HG03521 (cell line): ENCODE measurements around the gene RLN2.
"Not testable (repeated sequence)": the region's sequence is repeated elsewhere in the genome, so short reads cannot be mapped to it uniquely, and the experiment has no call there.

Experiments
- ATAC-seq: cut with Tn5 transposase; IDR thresholded peaks from one replicate; pipeline ENCODE4 v1.9.1; 2021; ENCODE audit warnings: mild to moderate bottlenecking, moderate library complexity; ENCODE audit not compliant: unreplicated experiment

The RLN2 gene, protein sequence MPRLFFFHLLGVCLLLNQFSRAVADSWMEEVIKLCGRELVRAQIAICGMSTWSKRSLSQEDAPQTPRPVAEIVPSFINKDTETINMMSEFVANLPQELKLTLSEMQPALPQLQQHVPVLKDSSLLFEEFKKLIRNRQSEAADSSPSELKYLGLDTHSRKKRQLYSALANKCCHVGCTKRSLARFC

DNA sequence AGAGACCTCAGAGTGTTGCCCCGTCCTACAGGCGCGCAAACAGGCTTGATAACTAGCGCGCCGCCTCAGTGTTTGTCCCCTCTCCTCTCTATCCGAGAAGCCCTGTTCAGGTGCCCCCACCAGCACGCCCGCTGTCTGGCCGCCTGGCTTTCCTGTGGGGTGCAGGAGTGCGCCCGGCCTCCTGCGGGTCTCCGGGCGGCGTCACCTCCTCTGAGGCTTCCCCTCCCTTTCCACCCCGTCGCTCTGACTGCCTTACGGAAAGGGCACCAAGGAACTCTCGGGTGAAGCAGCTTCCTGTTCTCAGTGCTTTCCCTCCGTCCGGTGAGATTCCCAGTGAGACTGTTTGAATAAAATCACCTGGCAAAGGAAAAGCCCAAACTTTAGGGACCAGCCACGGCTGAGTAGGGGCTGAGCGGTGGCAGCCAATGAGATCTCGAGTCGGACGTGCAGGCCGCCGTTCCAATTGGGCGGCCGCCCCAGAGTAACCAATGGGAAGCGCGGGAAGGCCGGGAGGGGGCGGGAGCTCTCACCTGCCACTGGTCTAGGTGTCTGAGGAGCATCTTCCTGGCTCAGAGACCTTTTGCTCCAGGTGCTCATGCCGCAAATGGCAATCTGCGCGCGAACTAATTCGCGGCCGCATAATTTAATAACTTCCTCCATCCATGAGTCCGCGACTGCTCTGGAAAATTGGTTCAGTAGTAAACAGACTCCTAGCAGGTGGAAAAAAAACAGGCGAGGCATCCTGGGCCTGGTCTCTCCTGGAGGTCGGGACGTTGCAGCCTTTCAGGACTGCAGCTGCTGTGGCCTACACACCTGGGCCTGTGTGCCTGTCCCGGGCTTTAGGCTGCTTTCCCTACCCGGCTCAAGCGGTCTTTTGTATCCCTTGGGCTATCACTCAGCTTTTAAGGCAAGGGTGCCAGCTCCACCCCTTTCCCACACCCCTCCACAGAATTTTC lies at the start of gene RLN2:
RLN2 (minus strand) TSS at position 877 of the 956 bp plus-strand sequence; CDS start at position 741, 136 bp downstream.
- peak; percentile 99 for ATAC-seq

DNA sequence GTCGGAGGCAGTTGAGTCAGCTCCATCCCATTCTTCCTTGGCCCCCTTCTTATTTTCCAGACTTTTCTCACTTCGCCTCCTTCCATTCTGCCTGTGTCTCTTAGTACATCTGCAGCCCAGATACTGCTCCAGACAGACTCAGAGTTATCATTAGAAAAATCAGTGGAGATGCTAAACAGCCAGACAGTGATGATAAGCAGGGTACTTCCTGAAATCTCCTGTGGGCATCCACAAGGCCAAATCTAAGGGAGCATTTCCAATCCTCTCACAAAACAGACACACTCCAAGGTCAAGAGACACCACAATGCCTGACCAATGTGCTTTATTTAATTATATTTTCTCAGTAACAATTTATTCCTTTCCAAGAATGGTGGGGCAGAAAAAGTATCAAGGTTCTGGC lies 49.7 kb upstream of the RLN2 start:
- no peak for ATAC-seq

DNA sequence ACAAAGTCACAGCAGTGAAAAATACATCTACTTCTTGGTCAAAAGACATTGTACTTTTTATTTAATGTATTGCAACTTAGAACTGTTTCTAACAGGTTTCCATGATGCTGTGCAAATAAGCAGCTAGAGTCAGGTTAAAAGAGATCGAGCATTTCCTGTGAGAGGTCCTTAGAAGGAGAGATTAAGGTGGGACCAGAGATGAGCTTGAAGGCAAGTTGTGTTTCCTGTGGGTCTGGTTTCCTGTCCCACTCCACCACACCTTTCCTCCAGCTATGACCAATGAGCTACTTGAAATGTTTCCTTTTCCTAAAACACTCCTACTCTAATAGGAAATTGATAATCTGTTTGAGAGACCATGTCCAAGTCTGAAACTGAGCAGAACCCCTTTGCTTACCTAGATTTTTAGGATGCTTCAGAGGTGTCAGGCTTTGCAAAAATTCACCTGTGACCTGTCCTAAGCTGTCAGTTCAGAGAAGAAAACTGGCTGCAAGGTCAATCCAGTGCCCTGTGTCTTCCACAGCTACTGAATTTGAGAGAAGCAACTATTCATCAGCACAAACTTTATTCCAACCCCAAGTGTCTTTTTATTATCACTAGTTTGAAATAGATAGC lies 48.2 kb upstream of the RLN2 start:
- ATAC-seq, result no peak

DNA sequence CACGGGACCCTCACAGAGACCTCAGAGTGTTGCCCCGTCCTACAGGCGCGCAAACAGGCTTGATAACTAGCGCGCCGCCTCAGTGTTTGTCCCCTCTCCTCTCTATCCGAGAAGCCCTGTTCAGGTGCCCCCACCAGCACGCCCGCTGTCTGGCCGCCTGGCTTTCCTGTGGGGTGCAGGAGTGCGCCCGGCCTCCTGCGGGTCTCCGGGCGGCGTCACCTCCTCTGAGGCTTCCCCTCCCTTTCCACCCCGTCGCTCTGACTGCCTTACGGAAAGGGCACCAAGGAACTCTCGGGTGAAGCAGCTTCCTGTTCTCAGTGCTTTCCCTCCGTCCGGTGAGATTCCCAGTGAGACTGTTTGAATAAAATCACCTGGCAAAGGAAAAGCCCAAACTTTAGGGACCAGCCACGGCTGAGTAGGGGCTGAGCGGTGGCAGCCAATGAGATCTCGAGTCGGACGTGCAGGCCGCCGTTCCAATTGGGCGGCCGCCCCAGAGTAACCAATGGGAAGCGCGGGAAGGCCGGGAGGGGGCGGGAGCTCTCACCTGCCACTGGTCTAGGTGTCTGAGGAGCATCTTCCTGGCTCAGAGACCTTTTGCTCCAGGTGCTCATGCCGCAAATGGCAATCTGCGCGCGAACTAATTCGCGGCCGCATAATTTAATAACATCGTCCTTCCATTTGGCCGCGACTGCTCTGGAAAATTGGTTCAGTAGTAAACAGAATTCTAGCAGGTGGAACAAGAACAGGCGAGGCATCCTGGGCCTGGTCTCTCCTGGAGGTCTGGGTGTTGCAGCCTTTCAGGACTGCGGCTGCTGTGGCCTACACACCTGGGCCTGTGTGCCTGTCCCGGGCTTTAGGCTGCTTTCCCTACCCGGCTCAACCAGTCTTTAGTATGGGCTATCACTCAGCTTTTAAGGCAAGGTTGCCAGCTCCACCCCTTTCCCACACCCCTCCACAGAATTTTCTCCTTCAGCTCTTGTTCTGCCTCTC lies 34.8 kb upstream of the RLN2 start, which contains the start of gene RLN1:
RLN1 (minus strand) TSS at position 885 of the 990 bp plus-strand sequence; CDS start at position 755, 130 bp downstream.
- peak; percentile 99 for ATAC-seq

DNA sequence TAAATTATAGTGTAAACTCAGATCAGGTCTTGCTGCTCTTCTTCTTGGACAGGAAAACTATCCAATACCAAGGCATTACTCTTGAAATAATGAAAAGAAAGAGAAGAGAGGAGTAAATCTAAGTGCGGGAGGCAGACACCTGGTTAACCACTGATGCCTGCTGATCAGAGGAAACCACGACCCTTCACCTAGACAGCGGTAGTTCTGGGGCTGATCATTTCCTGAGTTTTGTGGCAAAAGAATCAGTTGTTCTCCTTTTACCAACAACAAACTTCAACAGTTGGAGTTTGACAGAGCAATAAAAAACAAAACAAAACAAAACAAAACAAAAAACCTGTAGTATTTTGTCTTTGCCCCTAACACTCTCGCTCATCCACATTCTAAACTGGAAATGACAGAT lies 32.2 kb upstream of the RLN2 start:
- ATAC-seq, result no peak

DNA sequence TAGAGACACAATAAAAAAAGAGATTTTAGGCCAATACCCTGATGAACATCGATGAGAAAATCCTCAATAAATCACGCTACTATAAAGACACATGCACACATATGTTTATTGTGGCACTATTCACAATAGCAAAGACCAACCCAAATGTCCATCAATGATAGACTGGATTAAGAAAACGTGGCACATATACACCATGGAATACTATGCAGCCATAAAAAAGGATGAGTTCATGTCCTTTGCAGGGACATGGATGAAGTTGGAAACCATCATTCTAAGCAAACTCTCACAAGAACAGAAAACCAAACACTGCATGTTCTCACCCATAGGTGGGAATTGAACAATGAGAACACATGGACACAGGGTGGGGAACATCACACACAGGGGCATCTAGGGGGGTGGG lies 26.8 kb upstream of the RLN2 start:
- ATAC-seq, result not testable (repeated sequence)

DNA sequence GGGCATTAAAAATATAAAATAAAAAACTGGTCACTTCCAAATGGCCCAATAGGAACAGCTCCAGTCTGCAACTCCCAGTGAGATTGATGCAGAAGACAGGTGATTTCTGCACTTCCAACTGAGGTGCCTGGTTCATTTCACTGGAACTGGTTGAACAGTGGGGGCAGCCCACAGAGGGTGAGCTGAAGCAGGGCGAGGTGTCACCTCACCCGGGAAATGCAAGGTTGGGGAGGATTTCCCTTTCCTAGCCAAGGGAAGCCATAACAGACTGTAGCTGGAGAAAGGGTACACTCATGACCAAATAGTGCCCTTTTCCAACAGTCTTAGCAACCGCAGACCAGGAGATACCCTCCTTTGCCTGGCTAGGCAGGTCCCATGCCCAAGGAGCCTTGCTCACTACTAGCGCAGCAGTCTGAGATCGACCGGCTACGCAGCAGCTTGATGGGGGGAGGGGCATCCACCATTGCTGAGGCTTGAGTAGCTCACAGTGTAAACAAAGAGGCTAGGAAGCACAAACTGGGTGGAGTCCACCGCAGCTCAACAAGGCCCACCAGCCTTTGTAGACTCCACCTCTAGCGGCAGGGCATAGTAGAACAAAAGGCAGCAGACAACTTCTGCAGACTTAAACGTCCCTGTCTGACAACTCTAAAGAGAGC lies 22.5 kb upstream of the RLN2 start:
- no peak for ATAC-seq

DNA sequence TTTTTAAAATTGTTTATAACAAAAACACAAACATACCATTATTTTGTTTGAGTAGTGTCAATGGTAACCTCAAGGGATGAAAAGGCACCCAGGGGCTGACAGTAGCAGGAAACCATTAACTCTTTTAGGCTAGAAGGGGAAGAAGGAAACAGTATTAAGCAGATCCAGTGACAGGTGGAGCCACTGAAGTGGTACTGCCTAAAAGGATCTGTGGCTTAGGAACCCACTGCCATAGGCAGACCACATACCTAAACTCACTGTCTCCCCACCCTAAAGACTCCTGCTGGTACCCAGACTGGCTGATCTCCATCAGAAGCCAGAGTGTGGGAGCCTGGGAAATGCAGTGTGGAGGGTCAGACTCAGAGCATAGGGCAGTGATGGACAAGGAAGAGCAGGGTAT lies 21.7 kb upstream of the RLN2 start:
- no peak for ATAC-seq

DNA sequence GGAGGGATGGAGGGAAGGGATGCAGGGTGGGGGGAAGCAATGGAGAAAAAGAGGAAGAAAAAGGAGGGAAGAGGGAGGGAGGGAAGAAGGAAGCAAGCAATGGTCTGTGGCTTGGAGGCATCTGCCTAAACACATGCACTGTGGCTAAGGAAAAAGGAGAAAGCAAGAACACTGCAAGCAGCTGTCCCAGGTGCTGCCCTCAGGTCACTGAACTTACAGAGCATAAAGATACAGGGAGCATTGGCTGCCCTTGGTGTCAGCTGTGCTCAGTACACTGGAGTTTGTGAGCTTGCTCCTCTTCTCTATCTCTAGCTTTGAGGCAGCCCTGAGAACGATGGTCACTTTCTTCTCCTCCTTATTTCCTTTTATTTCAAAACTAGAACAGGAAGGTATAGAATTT lies 17.1 kb upstream of the RLN2 start:
- not testable (repeated sequence) for ATAC-seq

DNA sequence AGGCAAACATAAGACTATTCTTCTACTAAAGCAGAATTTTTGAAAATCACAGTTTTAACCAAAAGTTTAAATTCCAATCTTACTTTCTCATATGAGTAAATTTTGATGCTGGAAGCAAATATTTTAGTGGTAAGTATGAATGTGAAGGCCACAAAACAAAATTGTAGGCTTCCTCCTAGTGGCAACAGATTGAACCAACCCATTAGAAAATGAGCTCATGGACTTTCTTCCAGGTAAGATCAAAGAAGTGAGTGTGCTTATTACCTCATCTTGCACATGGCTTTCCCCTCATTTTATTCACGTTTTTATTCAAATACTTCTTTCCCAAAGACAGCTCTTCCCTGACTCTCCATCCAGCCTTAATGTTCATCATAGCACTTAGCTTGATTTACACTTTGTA lies 16.5 kb upstream of the RLN2 start:
- no peak for ATAC-seq

DNA sequence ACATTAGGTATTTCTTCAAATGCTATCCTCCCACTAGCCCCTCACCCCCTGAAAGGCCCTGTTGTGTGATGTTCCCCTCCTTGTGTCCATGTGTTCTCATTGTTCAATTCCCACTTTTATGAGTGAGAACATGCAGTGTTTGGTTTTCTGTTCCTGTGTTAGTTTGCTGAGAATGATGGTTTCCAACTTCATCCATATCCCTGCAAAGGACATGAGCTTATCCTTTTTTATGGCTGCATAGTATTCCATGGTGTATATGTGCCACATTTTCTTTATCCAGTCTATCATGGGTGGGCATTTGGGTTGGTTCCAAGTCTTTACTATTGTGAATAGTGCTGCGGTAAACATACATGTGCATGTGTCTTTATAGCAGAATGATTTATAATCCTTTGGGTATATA lies 11.9 kb upstream of the RLN2 start:
- not testable (repeated sequence) for ATAC-seq

DNA sequence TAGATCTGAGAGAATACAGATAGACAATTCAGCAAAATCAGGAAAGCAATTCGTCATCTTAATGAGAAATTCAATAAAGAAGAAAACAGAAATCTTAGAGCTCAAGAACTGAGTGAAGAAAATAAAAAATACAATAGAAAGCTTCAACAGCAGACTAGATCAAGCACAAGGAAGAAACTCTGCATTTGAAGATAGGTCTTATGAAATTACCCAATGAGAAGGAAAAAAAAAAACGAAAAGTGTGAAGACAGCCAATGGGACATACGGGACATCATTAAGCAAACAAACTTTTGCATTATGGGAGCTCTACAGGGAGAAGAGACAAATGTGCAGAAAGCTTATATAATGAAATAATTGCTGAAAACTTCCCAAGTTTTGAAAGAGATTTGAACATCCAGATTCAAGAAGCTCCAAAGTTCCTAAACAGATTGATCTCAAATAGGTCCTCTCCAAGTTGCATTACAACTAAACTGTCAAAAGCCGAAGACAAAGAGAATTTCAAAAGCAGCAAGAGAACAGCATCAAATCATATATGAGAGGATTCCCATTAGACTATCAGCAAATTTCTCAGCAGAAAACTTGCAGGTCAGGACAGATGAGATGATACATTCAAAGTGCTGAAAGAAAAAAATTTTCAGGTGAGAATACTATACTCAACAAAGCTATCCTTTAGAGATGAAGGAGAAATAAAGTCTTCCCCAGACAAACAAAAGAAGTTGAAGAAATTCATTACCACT lies 10.8 kb upstream of the RLN2 start:
- ATAC-seq, result no peak

DNA sequence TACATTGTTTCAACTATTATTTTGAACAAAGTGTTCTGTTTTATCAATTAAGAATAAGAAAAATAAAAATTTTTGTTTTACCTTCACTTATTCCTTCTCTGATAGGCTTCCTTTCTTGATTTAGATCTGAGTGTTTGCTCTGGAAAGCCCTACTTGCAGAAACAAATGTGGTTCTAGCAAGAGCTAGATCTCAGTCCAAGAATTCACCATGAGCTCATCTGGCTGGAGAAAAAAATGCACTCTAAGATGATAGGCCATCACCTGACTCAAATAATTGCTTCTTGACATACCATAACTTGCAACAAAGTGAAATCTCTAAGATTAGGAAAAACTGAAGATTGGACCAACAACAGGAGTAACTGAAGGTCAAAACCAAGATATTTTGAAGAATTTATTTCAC lies 6.3 kb upstream of the RLN2 start:
- no peak for ATAC-seq

DNA sequence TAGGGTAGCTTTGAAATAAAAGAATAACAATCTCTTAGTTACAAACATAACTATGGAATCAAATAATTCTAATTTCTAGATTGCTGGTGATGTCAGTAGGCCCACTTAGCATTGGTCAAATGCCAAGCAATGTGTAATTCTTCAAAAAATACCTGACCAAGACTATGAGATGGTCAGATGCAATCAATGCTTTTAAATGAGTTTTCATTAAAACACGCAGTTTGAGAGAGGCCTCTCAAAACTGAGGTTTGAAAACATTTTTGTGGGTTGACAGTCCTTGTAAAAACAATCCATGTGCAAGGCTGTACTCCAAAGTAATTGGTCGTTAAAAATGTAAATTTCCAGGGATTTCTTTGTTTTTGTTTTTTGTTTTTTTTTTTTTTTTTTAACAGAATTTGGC lies 1.2 kb upstream of the RLN2 start:
- ATAC-seq, result no peak

DNA sequence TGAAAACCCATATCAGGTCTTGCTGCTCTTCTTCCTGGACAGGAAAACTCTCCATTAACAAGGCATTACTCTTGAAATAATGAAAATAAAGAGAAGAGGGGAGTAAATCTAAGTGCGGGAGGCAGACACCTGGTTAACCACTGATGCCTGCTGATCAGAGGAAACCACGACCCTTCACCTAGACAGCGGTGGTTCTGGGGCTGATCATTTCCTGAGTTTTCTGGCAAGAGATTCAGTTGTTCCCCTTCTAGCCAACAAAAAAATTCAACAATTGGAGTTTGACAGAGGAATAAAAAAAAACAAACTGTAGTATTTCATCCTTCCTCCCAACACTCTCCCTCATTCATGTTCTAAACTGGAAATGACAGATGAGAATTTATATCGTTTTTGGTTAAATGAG lies 3.0 kb downstream of the RLN2 start:
- no peak for ATAC-seq

DNA sequence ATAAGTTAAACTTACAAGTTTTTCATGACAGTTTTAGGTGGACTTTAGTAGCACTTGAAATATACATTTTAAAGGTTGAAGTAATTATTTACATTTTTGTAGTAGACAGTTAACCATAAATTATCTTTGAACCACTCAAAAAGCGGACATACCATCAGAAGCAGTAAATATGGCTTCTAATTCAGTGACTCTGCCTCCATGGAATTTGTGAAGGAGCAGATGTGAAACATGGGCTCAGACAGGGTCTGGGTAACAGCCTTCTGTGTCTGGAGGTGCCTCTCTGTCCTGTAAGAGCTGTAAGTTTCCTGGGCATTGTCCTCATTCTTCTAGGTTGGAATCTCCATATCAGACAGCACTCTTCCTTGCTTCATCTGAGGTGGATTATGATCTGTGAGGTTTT lies 12.4 kb downstream of the RLN2 start:
- no peak for ATAC-seq

DNA sequence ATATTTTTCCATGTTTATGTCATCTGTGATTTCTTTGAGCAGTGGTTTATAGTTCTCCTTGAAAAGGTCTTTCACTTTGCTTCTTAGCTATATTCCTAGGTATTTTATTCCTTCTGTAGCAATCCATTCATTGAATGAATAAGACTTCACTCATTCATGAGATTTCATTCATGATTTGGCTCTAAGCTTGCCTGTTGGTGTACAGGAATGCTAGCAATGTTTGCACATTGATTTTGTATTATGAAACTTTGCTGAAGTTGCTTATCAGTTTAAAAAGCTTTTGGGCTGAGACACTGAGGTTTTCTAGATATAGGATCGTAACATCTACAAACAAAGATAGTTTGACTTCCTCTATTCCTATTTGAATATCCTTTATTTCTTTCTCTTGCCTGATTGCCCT lies 15.9 kb downstream of the RLN2 start:
- no peak for ATAC-seq

DNA sequence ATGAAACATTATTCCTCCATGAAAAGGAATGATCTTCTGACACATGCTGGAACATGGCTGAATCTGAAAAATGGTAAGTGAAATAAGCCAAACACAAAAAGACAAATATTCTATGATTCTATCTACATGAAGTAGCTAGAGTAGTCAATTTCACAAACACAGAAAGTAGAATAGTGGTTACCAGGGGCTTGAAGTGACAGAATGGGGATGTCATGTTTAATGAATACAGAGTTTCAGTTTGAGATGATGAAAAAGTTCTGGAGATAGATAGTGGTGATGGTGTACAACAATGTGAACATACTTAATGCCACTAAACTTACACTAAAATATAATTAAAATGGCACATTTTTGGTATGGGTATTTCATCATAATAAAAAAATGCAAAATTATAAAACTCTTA lies 18.3 kb downstream of the RLN2 start:
- ATAC-seq, result no peak

DNA sequence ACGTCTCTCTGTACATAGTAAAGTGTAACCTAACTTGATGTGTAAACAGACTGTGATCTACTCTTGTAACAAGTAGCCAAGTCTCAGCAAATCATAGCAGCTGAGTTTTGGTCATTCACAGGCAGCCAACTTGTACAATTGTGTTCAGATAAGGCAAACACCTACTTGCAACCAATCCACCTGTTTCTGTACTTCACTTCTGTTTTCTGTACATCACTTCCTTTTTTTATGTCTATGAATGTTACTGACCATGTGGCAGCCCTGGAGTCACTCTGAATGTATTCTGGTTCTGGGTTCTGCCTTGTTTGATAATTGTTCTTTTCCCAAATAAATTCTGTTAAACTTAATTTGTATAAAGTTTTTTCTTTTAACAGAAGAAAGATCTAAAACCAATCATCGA lies 26.0 kb downstream of the RLN2 start:
- no peak for ATAC-seq
